IPS-18a (cell line): ENCODE measurements around the gene CDKAL1.
"Not testable (repeated sequence)": the region's sequence is repeated elsewhere in the genome, so short reads cannot be mapped to it uniquely, and the experiment has no call there.

Experiments
- H3K27ac ChIP-seq: one replicate; pipeline ENCODE4 v1.5.1; 2013; ENCODE audit warnings: low read length
- H3K27me3 ChIP-seq: one replicate; pipeline ENCODE4 v1.6.1; 2013; ENCODE audit warnings: mild to moderate bottlenecking, low read length; ENCODE audit not compliant: control insufficient read depth, insufficient read depth
- H3K36me3 ChIP-seq: one replicate; pipeline ENCODE4 v1.6.1; 2013; ENCODE audit warnings: low read depth, low read length; ENCODE audit not compliant: control insufficient read depth
- H3K4me1 ChIP-seq: one replicate; pipeline ENCODE4 v1.6.1; 2013; ENCODE audit warnings: low read depth, low read length; ENCODE audit not compliant: control insufficient read depth
- H3K4me3 ChIP-seq: one replicate; pipeline ENCODE4 v1.5.1; 2013; ENCODE audit warnings: low read length
- H3K9ac ChIP-seq: one replicate; pipeline ENCODE4 v1.6.1; 2013; ENCODE audit warnings: mild to moderate bottlenecking, low read length, moderate library complexity
- H3K9me3 ChIP-seq: one replicate; pipeline ENCODE4 v1.6.1; 2013; ENCODE audit warnings: low read depth, low read length; ENCODE audit not compliant: control insufficient read depth

CDKAL1 gene

DNA sequence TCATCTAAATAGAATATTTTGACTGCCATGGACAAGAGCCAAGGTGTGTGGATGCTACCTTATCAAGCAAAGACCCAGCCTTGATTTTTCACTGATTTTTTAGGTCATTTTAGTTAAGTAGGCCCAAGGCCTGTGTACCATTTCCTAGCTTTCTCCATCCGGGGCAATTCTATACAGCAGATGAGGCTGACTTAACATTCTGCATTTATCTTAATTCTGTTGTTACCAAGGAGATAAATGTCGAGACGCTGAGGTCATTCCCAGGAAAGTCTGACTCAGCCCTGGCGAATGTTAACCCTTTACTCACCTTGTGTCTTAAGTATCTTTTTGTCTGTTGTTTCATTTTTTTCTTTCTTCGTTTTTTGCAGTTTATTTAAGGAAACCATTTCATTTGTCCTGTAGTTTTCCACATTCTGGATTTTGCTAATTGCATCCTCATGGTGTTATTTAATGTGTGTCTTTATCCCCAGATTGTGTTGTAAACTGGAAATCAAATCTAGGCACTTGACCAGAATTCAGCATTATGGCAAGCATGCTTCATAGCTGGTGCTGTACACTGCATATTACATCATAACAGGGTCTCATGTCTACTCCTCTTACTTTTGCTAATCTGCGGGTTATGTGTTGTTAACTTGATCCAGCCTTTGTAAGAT, 277.0 kb downstream of the CDKAL1 start:
- H3K27me3 ChIP-seq, result no peaks in the 10 kb centered on the region
- H3K4me3 ChIP-seq, result peak overlapping the region; percentile 13
- peaks cover 18% of the 10 kb centered on the region for H3K4me1 ChIP-seq
- no peaks in the 10 kb centered on the region for H3K9me3 ChIP-seq
- peak overlapping the region; percentile 69 for H3K9ac ChIP-seq
- peak overlapping the region; percentile 97 for H3K27ac ChIP-seq
- no peaks in the 10 kb centered on the region for H3K36me3 ChIP-seq

GRCh38 chr6:20812776-20813175, 278.5 kb downstream of the CDKAL1 start:
- Histone ChIP-seq H3K4me1 (peaks cover 23% of the 10 kb centered on the region), H3K27ac (no peak overlapping the region), H3K9ac (no peak overlapping the region), H3K9me3 (no peaks in the 10 kb centered on the region), H3K4me3 (no peak overlapping the region), H3K27me3 (no peaks in the 10 kb centered on the region), H3K36me3 (no peaks in the 10 kb centered on the region)

DNA sequence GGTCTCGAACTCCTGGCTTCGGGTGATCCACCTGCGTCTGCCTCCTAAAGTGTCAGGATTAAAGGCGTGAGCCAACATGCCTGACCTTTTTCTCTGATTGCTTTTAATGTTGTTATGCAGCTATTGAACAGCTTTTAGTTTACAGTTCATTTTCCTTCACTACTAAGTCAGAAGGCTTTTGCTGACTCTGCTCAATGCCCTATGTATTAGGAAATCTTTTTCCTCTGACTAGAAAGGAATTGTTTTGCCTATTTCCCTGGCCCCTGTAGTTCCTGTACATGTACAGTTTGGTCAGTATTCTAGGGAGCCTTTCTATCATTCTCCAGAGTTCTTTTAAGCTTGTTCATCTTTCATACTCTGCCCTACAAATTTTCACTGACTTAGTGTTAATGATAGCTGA, 280.2 kb downstream of the CDKAL1 start:
- Histone ChIP-seq H3K9me3 (no peaks in the 10 kb centered on the region), H3K27me3 (no peaks in the 10 kb centered on the region), H3K9ac (no peak overlapping the region), H3K4me3 (no peak overlapping the region), H3K27ac (no peak overlapping the region), H3K4me1 (peaks cover 27% of the 10 kb centered on the region), H3K36me3 (no peaks in the 10 kb centered on the region)

DNA sequence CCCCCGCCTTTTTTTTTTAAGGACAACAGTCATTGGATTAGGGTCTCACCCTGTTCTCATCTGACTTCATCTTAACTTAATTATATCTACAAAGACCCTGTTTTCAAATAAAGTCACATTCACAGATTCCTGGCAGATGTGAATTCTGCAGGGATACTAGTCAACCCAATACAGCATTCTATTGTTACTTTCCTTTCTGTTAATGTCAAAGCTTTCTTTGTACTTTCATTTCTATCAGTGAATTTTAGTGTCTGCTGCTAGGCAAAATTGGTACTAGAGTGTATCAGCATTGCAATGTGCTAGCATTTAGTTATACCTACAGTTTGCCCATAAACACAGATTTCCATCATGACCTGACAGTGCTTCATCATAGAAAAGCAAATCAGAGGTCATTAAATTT, 281.9 kb downstream of the CDKAL1 start:
- Histone ChIP-seq H3K4me1 (peaks cover 15% of the 10 kb centered on the region), H3K27ac (peak overlapping the region; percentile 4), H3K4me3 (no peak overlapping the region), H3K9ac (no peak overlapping the region), H3K36me3 (no peaks in the 10 kb centered on the region), H3K9me3 (no peaks in the 10 kb centered on the region), H3K27me3 (no peaks in the 10 kb centered on the region)

DNA sequence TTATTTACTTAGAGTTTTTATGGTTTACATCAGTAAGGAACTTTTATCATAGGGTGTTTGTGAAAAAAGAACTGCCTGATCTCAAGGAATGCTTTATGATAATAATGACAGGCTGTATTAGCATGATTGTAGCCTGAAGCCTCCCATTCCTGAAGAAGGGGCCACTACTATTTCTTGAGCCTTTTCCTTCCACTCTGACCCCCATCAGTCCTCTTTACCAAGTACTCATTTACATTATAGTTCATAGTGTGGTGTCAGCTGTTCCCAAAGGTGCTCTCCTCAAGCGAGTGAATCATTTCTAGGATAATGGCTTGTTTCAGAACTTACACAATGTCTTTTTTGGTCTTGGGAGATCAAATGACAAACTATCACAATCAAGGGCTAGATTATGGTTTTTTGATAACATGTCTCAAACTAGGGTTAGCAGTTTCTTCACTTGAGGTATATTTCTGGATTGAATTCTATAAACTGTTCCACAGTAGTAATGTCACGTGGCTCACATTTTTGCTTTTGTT, 283.6 kb downstream of the CDKAL1 start:
- Histone ChIP-seq H3K27ac (no peak overlapping the region), H3K9me3 (no peaks in the 10 kb centered on the region), H3K36me3 (no peaks in the 10 kb centered on the region), H3K4me3 (no peak overlapping the region), H3K9ac (no peak overlapping the region), H3K27me3 (no peaks in the 10 kb centered on the region), H3K4me1 (peaks cover 9% of the 10 kb centered on the region)

DNA sequence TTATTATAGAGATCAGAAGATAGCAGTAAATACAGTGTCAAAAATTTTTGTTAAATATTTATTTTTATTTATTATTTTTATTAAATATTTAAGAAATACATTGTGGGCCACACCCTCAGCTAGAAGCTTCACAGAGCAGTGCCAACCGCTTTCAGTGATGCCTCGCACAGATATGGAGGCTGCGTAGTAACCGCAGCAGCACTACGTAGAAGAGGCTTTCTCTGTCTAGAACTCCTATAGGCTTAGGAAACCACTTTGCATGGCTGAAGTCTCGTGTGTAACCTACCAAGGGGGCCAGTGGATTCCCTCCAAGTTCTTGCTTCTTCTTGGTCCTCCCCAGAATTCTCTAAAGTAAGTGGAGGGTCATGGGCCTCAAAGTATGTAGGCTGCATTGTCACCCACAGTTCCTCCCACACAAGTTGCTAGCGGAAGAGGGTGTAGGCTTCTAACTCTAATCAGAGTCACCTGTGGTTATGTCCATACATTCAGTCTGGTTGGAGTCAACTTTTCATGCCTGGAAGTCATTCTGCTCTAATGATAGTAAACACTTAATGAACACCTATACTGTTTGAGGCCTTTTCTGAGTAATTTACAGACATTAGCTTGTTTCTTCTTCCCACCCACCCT, 285.6 kb downstream of the CDKAL1 start:
- H3K4me1 ChIP-seq, result peaks cover 9% of the 10 kb centered on the region
- H3K4me3 ChIP-seq, result no peak overlapping the region
- no peak overlapping the region for H3K9ac ChIP-seq
- no peaks in the 10 kb centered on the region for H3K36me3 ChIP-seq
- H3K9me3 ChIP-seq, result no peaks in the 10 kb centered on the region
- no peak overlapping the region for H3K27ac ChIP-seq
- no peaks in the 10 kb centered on the region for H3K27me3 ChIP-seq

DNA sequence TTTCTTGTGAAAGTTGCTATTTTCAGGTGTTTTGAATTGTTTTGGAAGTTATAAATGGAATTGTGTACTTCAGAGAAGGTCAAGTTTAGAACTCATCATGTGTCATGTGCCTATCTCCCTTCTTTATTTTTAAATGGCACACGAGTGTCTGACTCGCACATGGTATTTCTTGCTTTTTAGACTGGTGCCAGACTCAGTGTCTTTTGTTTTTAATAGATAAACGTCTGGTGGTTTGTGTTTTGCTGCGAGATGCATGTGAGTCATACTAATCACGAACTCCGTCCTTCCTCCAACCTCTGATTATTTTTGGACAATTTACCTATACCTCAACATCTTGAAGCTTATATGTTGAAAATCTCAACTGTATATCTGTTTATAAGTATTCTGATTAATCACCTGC, 292.1 kb downstream of the CDKAL1 start:
- Histone ChIP-seq H3K36me3 (no peaks in the 10 kb centered on the region), H3K27ac (no peak overlapping the region)

GRCh38 chr6:20827798-20828197, 293.5 kb downstream of the CDKAL1 start:
- Histone ChIP-seq H3K27ac (no peak overlapping the region), H3K4me1 (no peaks in the 10 kb centered on the region), H3K9me3 (no peaks in the 10 kb centered on the region), H3K4me3 (no peak overlapping the region), H3K36me3 (no peaks in the 10 kb centered on the region), H3K9ac (no peak overlapping the region), H3K27me3 (no peaks in the 10 kb centered on the region)

More for the DNA sequence above, 292.1 kb downstream of the CDKAL1 start:
- no peaks in the 10 kb centered on the region for H3K9me3 ChIP-seq
- H3K4me3 ChIP-seq, result no peak overlapping the region
- no peaks in the 10 kb centered on the region for H3K27me3 ChIP-seq
- H3K9ac ChIP-seq, result no peak overlapping the region
- no peaks in the 10 kb centered on the region for H3K4me1 ChIP-seq

DNA sequence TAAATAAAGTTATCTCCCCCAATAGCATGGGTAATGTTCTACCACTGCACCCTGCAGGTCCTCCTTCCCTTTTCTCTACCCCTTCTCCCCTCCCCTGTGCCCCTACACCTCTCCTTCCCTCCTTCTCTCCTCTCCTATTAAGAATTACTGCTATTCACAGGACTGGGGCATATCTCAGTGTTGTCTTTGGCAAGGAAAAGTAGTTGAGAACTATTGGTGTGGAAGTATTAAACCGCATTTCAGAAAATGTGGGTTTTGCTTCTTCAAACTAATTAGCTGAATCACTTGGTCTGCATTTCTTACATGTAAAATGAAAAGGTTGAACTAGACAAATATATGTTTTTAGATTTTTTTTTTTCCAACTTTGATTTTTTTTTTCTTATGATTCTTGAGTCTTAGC, 296.3 kb downstream of the CDKAL1 start:
- Histone ChIP-seq H3K9ac (no peak overlapping the region), H3K27me3 (no peaks in the 10 kb centered on the region), H3K27ac (no peak overlapping the region), H3K36me3 (no peaks in the 10 kb centered on the region), H3K4me1 (peaks cover 11% of the 10 kb centered on the region), H3K9me3 (no peaks in the 10 kb centered on the region), H3K4me3 (no peak overlapping the region)

DNA sequence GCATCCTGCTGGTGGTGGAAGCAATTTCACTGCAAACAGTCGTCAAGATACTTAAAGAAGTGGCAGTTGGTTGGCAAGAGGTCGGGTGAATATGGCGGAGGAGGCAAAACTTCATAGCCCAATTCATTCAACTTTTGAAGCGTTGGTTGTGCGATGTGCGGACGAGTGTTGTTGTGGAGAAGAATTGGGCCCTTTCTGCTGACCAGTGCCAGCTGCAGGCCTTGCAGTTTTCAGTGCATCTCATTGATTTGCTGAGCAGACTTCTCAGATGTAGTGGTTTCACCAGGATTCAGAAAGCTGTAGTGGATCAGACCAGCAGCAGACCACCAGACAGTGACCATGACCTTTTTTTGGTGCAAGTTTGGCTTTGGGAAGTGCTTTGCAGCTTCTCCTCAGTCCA, 297.0 kb downstream of the CDKAL1 start:
- H3K4me1 ChIP-seq, result peaks cover 11% of the 10 kb centered on the region
- H3K9ac ChIP-seq, H3K9me3 ChIP-seq, H3K36me3 ChIP-seq, H3K27me3 ChIP-seq, H3K4me3 ChIP-seq, H3K27ac ChIP-seq: not testable (repeated sequence)

DNA sequence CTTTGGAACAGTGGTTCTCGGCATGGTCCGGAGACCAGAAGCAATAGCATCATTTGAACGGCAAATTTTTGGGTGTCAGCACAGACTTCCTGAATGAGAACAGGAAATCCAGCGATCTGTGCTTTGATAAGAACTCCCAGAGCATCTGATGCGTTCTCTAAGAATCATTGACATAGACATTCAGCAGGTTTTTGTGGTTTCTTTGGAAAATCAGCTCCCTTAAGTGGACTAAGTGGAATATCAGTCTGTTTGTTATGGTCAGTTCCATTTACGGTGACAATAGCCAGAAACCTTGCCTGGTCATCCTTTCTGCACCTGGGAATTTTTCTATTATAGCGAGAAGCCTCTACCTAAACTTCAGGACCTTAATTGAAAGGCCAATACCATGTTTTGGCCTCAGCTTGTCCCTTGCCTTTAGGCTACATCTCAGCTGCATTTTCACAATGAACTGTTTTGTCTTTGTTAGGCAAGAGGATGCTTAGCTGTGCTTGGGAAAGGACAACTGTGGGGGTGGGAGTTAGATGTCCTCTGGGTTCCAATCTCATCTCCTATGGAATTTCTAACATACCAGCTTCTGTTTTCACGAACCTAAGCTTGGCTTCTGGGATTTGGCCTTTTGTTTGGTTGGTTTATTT, 299.7 kb downstream of the CDKAL1 start:
- H3K9me3 ChIP-seq, result no peaks in the 10 kb centered on the region
- no peak overlapping the region for H3K27ac ChIP-seq
- no peak overlapping the region for H3K9ac ChIP-seq
- H3K36me3 ChIP-seq, result no peaks in the 10 kb centered on the region
- peaks cover 11% of the 10 kb centered on the region for H3K4me1 ChIP-seq
- no peak overlapping the region for H3K4me3 ChIP-seq
- H3K27me3 ChIP-seq, result no peaks in the 10 kb centered on the region
